SH-SY5Y (cell line): ENCODE results near the gene SLC38A4.

Experiments used
- GATA2 ChIP-seq: IDR thresholded peaks from 2 replicates; pipeline ENCODE4 v1.6.1; 2011; ENCODE audit warnings: mild to moderate bottlenecking, low read depth, low read length
- GATA3 ChIP-seq: IDR thresholded peaks from 2 replicates; pipeline ENCODE4 v1.6.1; 2011; ENCODE audit warnings: low read depth, mild to moderate bottlenecking, low read length, moderate library complexity

DNA sequence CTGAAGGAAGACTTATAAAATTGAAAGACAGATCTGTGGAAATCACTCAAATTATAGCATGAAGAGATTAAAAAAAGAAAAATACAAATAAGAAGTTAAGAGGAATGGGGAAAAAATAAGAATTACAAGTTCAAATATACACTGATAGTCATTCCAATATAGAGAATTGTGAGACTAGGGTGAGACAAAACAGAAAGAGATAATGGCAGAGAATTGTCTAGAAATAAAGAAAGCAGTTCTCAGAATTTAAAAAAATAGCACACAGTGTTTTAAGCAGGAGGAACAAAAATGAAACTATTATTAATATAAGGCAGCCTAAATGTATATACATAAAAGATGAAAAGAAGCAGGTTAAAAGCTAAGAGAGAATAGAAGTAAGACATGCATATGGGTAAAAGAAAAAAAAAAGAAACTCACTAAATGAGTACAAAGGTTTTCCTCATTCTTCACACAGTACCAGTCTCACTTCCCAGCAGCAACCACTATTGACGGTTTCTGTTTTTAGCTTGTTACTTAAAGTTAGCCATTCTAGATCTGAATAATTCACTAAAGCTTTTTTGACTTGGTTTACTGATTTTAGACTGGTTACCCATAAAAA, 31.1 kb downstream of the SLC38A4 start:
- no peak for TF ChIP-seq GATA3
- no peak for TF ChIP-seq GATA2
